DND-41 (cell line): ENCODE results near the gene TUB.

Source experiments
- EZH2 ChIP-seq: IDR thresholded peaks from 3 replicates; pipeline ENCODE4 v1.6.1; 2012; ENCODE audit warnings: borderline replicate concordance, low read depth, mild to moderate bottlenecking, moderate library complexity, low read length, inconsistent platforms; ENCODE audit not compliant: severe bottlenecking
- TF ChIP-seq, protein P1 (sequence below): IDR thresholded peaks from 2 replicates; pipeline ENCODE4 v1.5.1; 2012; ENCODE audit warnings: borderline replicate concordance, low read length, moderate library complexity, mild to moderate bottlenecking; ENCODE audit not compliant: poor library complexity, severe bottlenecking; ENCODE audit errors: extremely low read depth

- TF ChIP-seq, protein P1, sequence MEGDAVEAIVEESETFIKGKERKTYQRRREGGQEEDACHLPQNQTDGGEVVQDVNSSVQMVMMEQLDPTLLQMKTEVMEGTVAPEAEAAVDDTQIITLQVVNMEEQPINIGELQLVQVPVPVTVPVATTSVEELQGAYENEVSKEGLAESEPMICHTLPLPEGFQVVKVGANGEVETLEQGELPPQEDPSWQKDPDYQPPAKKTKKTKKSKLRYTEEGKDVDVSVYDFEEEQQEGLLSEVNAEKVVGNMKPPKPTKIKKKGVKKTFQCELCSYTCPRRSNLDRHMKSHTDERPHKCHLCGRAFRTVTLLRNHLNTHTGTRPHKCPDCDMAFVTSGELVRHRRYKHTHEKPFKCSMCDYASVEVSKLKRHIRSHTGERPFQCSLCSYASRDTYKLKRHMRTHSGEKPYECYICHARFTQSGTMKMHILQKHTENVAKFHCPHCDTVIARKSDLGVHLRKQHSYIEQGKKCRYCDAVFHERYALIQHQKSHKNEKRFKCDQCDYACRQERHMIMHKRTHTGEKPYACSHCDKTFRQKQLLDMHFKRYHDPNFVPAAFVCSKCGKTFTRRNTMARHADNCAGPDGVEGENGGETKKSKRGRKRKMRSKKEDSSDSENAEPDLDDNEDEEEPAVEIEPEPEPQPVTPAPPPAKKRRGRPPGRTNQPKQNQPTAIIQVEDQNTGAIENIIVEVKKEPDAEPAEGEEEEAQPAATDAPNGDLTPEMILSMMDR, result no peak
- no peak for TF ChIP-seq EZH2
These were observed 24.1 kb downstream of the TUB start for GRCh38 chr11:8105133-8105532.
